ENCODE data around the gene B3GALT6.

DNA sequence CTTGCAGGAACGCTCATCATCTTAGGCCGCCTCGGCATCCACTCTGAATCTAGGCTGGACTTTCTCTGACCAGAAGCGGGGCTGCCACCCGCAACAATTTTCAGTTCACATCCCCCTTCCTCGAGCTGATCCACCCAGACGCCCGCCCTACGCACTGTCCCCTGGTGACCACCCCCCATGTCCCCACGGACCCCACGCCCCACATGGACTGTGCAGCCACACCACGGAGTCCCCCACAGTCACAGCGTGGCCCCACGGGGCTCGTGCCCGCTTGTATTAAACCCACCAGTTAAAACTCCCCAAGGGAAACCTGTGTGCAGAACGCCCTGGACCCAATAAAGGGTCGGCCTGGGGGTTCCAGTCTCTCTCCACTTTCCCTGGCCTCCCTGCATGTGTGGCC is 27.5 kb downstream of the B3GALT6 start:
- TF ChIP-seq POLR2A (IDR thresholded peaks at IDR 0.05; ENCODE audit: low read depth, low read length), result no peak
- TF ChIP-seq POLR2AphosphoS5 (IDR thresholded peaks at IDR 0.05; ENCODE audit: low read depth, low read length), result no peak
- TF ChIP-seq TAF1 (IDR thresholded peaks at IDR 0.05; ENCODE audit: low read depth, low read length), result no peak
- no peak for TF ChIP-seq PAX5 (IDR thresholded peaks at IDR 0.05; ENCODE audit: insufficient read depth, low read length, severe bottlenecking)
- no peak for TF ChIP-seq SPI1 (IDR thresholded peaks at IDR 0.05; ENCODE audit: low read depth, low read length)
- TF ChIP-seq POU2F2 (IDR thresholded peaks at IDR 0.05; ENCODE audit: low read depth, low read length), result no peak

Measured in GM12891 (cell line).